Stimulated activated CD8-positive, alpha-beta memory T cell treated with anti-CD3 and anti-CD28 coated beads, Interleukin-7, amount 100 ng/mL, for 24 hours (primary cell): ENCODE measurements around the gene ZNF223.

Experiments used
- DNase-seq: peaks from one replicate; pipeline ENCODE4 v3.0.0-alpha.2; 2020; ENCODE audit warnings: low read depth

ZNF223 gene

GRCh38 chr19:44051650-44052402 is at the start of gene ZNF223:
ZNF223 (plus strand) TSS chr19:44052036; CDS start chr19:44055177, 3,141 bp downstream.
- DNase-seq, result no peak

GRCh38 chr19:44002212-44002565 is 49.6 kb upstream of the ZNF223 start:
- no peak for DNase-seq

GRCh38 chr19:44002566-44003460 is 49.0 kb upstream of the ZNF223 start, which contains the start of gene ZNF230:
ZNF230 (plus strand) TSS chr19:44002957; CDS start chr19:44007079, 4,122 bp downstream.
- DNase-seq, result peak; percentile 55

- DNase-seq, result no peak
These were observed 48.3 kb upstream of the ZNF223 start for GRCh38 chr19:44003461-44004009.

GRCh38 chr19:44005973-44006372 is 45.9 kb upstream of the ZNF223 start:
- no peak for DNase-seq

GRCh38 chr19:44007473-44007872 is 44.4 kb upstream of the ZNF223 start:
- no peak for DNase-seq

GRCh38 chr19:44010468-44010867 is 41.4 kb upstream of the ZNF223 start:
- DNase-seq, result no peak

- no peak for DNase-seq
These were observed 32.3 kb upstream of the ZNF223 start for GRCh38 chr19:44019498-44019897.

- DNase-seq, result no peak
These were observed 30.6 kb upstream of the ZNF223 start for GRCh38 chr19:44021221-44021620.

- no peak for DNase-seq
These were observed 27.0 kb upstream of the ZNF223 start for GRCh38 chr19:44024900-44025216.

GRCh38 chr19:44025217-44025936 is 26.5 kb upstream of the ZNF223 start, which contains the start of gene ZNF222:
ZNF222 (plus strand) TSS chr19:44025379; CDS start chr19:44025437, 58 bp downstream.
- DNase-seq, result peak; percentile 41

- no peak for DNase-seq
These were observed 25.2 kb upstream of the ZNF223 start for GRCh38 chr19:44026622-44027021.

- no peak for DNase-seq
These were observed 19.7 kb upstream of the ZNF223 start for GRCh38 chr19:44032001-44032610.

GRCh38 chr19:44042147-44042546 is 9.7 kb upstream of the ZNF223 start:
- DNase-seq, result no peak

GRCh38 chr19:44050740-44051649 is 841 bp upstream of the ZNF223 start:
- no peak for DNase-seq

GRCh38 chr19:44055870-44056269 is 4.0 kb downstream of the ZNF223 start:
- no peak for DNase-seq

- DNase-seq, result no peak
These were observed 7.4 kb downstream of the ZNF223 start for GRCh38 chr19:44059229-44059628.

GRCh38 chr19:44061038-44061437 is 9.2 kb downstream of the ZNF223 start:
- DNase-seq, result no peak

GRCh38 chr19:44066305-44066704 is 14.5 kb downstream of the ZNF223 start:
- no peak for DNase-seq

- DNase-seq, result no peak
These were observed 17.6 kb downstream of the ZNF223 start for GRCh38 chr19:44069415-44069814.
